ENCODE results near the gene ATP2C2. TPM values are rescaled to one million over a fixed set of nuclear protein-coding genes. Genes with fewer than 3 reads are reported as not detected.

Gene ATP2C2
- total and polyA plus RNA-seq, 2 experiments from 2014 or later = 2.1 TPM

DNA sequence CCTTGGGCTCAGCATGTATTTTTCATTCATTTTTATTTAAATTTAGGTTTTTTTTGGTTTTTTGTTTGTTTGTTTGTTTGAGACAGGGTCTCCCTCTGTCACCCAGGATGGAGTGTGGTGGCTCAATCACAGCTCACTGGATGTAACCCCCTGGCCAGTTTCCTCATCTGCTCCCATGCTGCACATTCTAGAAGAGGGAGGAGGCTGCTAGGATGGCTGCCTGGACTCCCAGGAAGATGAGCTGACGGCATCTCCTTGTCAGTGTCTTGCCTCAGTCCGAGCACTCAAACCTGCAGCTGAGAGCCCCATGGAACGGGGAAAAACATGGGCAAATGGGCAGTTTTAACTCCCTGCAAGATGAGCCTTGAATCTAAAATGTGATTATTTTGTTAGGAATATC, 128.7 kb downstream of the ATP2C2 start:
- no peak overlapping the region for H3K4me3 Mint-ChIP-seq
- no peak for ATAC-seq
- H3K36me3 Mint-ChIP-seq (ENCODE audit: low read depth) = peaks cover 57% of the 10 kb centered on the region
- Histone ChIP-seq H2AFZ (no peak overlapping the region), H3K4me1 (ENCODE audit: insufficient read depth) (no peaks in the 10 kb centered on the region), H3K4me2 (no peak overlapping the region), H3K27ac (ENCODE audit: low read depth) (no peak overlapping the region), H3K27me3 (ENCODE audit: insufficient read depth) (no peaks in the 10 kb centered on the region), H3K36me3 (ENCODE audit: insufficient read depth) (peaks cover 26% of the 10 kb centered on the region), H4K20me1 (replicated peaks; ENCODE audit: insufficient read depth) (no peaks in the 10 kb centered on the region; the same call in none of the 2 replicates), H3K4me3 (no peak overlapping the region), H3K79me2 (replicated peaks; ENCODE audit: insufficient read depth) (no peaks in the 10 kb centered on the region), H3F3A (replicated peaks; ENCODE audit: low read depth) (no peaks in the 10 kb centered on the region), H3K9me2 (ENCODE audit: insufficient read depth) (no peaks in the 10 kb centered on the region)
- peaks cover 2% of the 10 kb centered on the region; the same call in 1 of the 3 replicates for H3K4me1 Mint-ChIP-seq
- no peak for DNase-seq (ENCODE audit: low spot score)
- H3K27ac Mint-ChIP-seq = no peak overlapping the region
- H3K9me3 Mint-ChIP-seq = peaks cover 25% of the 10 kb centered on the region
- H3K27me3 Mint-ChIP-seq (ENCODE audit: insufficient read depth, low read depth, poor library complexity) = peaks cover 7% of the 10 kb centered on the region
- no peak for TF ChIP-seq ZNF114 (CRISPR knock-in tag; IDR thresholded peaks at IDR 0.05)
- TF ChIP-seq, protein P1, sequence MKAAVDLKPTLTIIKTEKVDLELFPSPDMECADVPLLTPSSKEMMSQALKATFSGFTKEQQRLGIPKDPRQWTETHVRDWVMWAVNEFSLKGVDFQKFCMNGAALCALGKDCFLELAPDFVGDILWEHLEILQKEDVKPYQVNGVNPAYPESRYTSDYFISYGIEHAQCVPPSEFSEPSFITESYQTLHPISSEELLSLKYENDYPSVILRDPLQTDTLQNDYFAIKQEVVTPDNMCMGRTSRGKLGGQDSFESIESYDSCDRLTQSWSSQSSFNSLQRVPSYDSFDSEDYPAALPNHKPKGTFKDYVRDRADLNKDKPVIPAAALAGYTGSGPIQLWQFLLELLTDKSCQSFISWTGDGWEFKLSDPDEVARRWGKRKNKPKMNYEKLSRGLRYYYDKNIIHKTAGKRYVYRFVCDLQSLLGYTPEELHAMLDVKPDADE (IDR thresholded peaks at IDR 0.05) = no peak
- TF ChIP-seq STAT1 (IDR thresholded peaks at IDR 0.05; ENCODE audit: unreplicated experiment) = no peak
- TF ChIP-seq NANOG (IDR thresholded peaks at IDR 0.05; ENCODE audit: borderline replicate concordance) = no peak
- TF ChIP-seq, protein P2, sequence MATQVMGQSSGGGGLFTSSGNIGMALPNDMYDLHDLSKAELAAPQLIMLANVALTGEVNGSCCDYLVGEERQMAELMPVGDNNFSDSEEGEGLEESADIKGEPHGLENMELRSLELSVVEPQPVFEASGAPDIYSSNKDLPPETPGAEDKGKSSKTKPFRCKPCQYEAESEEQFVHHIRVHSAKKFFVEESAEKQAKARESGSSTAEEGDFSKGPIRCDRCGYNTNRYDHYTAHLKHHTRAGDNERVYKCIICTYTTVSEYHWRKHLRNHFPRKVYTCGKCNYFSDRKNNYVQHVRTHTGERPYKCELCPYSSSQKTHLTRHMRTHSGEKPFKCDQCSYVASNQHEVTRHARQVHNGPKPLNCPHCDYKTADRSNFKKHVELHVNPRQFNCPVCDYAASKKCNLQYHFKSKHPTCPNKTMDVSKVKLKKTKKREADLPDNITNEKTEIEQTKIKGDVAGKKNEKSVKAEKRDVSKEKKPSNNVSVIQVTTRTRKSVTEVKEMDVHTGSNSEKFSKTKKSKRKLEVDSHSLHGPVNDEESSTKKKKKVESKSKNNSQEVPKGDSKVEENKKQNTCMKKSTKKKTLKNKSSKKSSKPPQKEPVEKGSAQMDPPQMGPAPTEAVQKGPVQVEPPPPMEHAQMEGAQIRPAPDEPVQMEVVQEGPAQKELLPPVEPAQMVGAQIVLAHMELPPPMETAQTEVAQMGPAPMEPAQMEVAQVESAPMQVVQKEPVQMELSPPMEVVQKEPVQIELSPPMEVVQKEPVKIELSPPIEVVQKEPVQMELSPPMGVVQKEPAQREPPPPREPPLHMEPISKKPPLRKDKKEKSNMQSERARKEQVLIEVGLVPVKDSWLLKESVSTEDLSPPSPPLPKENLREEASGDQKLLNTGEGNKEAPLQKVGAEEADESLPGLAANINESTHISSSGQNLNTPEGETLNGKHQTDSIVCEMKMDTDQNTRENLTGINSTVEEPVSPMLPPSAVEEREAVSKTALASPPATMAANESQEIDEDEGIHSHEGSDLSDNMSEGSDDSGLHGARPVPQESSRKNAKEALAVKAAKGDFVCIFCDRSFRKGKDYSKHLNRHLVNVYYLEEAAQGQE (IDR thresholded peaks at IDR 0.05; ENCODE audit: unreplicated experiment) = no peak
- TF ChIP-seq POLR2AphosphoS5 (IDR thresholded peaks at IDR 0.05; ENCODE audit: low read depth) = no peak
- TF ChIP-seq EZH2 (IDR thresholded peaks at IDR 0.05; ENCODE audit: low read depth, unreplicated experiment) = no peak
- TF ChIP-seq ZNF331 (CRISPR knock-in tag; IDR thresholded peaks at IDR 0.05; ENCODE audit: low read depth) = no peak
- TF ChIP-seq, protein P3, sequence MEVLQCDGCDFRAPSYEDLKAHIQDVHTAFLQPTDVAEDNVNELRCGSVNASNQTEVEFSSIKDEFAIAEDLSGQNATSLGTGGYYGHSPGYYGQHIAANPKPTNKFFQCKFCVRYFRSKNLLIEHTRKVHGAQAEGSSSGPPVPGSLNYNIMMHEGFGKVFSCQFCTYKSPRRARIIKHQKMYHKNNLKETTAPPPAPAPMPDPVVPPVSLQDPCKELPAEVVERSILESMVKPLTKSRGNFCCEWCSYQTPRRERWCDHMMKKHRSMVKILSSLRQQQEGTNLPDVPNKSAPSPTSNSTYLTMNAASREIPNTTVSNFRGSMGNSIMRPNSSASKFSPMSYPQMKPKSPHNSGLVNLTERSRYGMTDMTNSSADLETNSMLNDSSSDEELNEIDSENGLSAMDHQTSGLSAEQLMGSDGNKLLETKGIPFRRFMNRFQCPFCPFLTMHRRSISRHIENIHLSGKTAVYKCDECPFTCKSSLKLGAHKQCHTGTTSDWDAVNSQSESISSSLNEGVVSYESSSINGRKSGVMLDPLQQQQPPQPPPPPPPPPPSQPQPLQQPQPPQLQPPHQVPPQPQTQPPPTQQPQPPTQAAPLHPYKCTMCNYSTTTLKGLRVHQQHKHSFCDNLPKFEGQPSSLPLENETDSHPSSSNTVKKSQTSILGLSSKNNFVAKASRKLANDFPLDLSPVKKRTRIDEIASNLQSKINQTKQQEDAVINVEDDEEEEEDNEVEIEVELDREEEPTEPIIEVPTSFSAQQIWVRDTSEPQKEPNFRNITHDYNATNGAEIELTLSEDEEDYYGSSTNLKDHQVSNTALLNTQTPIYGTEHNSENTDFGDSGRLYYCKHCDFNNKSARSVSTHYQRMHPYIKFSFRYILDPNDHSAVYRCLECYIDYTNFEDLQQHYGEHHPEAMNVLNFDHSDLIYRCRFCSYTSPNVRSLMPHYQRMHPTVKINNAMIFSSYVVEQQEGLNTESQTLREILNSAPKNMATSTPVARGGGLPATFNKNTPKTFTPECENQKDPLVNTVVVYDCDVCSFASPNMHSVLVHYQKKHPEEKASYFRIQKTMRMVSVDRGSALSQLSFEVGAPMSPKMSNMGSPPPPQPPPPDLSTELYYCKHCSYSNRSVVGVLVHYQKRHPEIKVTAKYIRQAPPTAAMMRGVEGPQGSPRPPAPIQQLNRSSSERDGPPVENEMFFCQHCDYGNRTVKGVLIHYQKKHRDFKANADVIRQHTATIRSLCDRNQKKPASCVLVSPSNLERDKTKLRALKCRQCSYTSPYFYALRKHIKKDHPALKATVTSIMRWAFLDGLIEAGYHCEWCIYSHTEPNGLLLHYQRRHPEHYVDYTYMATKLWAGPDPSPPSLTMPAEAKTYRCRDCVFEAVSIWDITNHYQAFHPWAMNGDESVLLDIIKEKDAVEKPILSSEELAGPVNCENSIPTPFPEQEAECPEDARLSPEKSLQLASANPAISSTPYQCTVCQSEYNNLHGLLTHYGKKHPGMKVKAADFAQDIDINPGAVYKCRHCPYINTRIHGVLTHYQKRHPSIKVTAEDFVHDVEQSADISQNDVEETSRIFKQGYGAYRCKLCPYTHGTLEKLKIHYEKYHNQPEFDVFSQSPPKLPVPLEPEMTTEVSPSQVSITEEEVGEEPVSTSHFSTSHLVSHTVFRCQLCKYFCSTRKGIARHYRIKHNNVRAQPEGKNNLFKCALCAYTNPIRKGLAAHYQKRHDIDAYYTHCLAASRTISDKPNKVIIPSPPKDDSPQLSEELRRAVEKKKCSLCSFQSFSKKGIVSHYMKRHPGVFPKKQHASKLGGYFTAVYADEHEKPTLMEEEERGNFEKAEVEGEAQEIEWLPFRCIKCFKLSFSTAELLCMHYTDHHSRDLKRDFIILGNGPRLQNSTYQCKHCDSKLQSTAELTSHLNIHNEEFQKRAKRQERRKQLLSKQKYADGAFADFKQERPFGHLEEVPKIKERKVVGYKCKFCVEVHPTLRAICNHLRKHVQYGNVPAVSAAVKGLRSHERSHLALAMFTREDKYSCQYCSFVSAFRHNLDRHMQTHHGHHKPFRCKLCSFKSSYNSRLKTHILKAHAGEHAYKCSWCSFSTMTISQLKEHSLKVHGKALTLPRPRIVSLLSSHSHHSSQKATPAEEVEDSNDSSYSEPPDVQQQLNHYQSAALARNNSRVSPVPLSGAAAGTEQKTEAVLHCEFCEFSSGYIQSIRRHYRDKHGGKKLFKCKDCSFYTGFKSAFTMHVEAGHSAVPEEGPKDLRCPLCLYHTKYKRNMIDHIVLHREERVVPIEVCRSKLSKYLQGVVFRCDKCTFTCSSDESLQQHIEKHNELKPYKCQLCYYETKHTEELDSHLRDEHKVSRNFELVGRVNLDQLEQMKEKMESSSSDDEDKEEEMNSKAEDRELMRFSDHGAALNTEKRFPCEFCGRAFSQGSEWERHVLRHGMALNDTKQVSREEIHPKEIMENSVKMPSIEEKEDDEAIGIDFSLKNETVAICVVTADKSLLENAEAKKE (CRISPR knock-in tag; IDR thresholded peaks at IDR 0.05) = no peak
- TF ChIP-seq EZH2phosphoT487 (IDR thresholded peaks at IDR 0.05; ENCODE audit: unreplicated experiment) = no peak
- TF ChIP-seq JUNB (IDR thresholded peaks at IDR 0.05; ENCODE audit: unreplicated experiment) = no peak
